ELR (cell line): ENCODE data around the gene TRANK1.

Experiments used
- DNase-seq: peaks from one replicate; pipeline ENCODE4 v3.0.0-alpha.2; 2015; ENCODE audit warnings: low read depth

The TRANK1 gene

DNA sequence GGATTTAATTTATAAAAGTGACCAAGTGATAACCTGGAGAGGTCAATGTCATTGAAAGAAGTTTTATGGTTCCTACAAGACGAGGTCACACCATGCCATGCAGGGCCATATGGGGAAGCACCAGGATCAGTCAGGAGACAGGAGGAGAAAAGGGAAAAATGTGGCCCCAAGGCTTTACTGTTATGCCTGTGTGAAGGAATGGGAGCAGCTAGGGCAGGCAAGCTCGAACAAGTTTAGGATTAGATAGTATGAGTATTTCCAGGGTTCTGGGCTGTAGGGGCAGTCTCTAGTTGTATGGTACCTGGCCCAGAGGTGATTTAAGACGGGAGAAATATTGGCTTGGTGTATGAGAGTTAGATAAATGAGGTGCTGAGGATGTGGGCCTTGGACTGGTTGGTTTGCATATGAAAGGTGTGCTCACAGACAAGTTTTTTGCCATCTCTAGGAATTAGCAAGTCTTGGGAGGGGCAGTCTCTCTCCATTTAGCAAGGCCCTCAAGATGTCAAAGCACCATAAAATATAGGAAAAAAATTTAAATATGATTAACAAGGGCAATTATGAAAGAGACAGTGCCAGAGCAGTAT is 144.2 kb downstream of the TRANK1 start:
- DNase-seq = no peak

GRCh38 chr3:36796881-36797280 is 148.0 kb downstream of the TRANK1 start:
- peak; percentile 34 for DNase-seq

DNA sequence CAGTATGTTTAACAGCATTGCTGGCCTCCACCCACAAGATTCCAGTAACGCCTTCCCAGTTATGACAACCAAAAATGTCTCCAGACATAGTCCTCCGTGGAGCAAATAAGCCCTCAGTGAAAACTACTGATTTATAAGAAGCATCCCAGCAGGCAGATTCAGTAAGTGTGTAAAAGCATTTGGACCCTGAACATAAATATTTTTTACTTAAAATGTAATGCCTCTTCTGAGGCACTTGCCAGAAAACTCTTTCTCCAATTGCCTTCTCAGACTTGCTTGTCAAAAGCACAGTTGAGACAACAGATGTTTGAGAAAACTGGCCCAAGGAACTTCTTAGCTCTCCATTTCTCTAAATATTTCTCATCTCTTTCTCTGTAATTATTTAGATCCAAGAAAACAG is 148.7 kb downstream of the TRANK1 start:
- DNase-seq = no peak

DNA sequence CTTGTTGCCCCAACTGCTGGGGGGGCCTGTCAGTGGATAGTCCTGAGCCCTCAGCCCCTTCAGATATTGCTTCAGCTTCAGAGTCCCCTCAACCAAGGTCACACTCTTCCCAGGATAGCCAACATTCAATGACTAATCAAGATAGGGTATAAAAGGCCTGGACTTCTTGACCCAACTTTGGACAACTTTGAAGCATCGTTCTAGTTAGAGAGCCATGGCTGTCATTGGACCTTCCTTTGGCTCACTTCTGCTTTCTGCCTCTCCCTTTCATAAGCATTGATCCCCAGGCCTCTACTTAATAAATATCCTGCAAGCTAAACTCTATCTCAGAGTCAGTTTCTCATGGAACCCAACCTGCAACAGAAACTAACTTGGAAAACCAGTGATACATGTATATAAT is 149.2 kb downstream of the TRANK1 start:
- DNase-seq = no peak

DNA sequence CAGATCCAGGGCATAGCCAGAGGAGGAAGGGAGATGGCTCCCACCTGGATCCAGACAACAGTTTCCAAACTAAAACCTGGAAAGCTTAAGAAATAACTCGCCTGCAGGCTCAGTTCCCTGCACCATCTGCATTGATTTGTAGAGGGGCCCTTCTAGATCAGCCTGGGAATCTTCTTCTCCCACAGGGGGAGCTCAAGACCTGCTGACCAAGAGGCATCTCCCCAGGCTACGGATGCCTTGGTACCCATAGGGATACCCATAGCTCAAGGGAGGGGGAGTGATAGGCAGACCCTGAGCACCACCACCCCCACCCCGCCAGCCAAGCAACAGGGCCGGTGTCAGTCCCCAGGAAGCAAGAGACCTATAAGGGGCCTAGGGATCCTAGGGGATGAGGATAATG is 152.5 kb downstream of the TRANK1 start:
- DNase-seq = peak; percentile 38

DNA sequence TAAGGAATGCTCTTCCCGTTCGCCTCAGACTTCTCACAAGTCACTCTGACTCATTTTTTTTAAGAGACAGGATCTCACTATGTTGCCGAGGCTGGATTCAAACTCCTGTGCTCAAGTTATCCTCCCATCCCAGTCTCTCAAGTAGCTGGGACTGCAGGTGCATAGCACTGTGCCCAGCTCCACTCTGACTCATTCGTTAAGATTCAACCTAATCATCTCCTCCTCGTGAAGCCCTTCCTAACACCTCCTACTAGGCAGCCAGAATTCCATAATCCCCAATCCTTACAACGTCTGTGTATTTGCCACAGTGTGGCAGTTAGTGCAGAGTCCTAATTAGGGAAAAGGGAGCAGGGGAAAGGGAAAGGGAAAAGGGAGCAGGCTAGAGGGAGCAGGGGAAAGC is 154.1 kb downstream of the TRANK1 start:
- DNase-seq = no peak

DNA sequence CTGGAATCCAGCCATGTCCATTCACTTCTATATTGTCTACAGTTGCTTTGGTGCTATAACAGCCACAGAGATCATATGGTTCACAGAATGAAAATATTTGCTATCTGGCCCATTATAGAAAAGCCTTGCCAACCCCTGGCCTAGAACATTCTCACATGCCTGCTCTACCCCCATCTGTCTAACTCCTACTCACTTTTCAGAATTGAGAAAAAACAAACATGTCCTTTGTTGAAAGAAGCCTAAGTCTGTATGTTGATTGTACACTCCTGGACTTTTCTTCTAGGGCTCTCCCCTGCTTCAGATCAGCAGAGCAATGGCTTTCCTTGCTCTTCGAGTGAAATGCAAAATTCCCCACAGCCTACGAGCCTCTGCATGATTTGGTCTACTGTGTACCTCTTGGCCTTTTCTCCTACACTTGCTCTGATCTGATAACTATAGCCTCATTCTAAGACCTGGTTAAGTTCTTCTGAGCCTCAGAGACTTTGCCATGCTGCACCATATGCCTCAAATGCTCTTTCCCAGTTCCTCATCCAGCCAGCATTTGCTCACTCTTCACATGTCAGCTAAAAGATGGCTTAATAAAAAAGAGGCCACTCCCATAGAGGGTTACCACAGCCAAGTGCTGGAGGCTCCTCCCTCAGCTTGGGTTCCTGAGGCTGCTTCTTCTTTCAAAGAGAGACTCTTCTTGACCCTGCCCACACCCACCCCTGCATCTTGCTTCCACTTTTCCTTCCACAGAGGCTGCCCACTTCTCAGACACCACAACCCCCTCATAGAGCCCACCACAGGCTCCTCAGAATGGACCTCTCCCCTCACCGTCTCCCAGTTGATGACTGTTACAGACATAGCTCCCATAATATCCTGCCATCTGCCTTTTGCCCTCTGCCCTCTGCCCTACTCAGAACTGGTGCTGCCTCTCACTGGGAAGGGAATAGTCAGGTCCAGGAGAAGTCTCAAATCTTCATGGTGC is 157.6 kb downstream of the TRANK1 start:
- DNase-seq = no peak

GRCh38 chr3:36784138-36784635 is 160.7 kb downstream of the TRANK1 start:
- DNase-seq = no peak

DNA sequence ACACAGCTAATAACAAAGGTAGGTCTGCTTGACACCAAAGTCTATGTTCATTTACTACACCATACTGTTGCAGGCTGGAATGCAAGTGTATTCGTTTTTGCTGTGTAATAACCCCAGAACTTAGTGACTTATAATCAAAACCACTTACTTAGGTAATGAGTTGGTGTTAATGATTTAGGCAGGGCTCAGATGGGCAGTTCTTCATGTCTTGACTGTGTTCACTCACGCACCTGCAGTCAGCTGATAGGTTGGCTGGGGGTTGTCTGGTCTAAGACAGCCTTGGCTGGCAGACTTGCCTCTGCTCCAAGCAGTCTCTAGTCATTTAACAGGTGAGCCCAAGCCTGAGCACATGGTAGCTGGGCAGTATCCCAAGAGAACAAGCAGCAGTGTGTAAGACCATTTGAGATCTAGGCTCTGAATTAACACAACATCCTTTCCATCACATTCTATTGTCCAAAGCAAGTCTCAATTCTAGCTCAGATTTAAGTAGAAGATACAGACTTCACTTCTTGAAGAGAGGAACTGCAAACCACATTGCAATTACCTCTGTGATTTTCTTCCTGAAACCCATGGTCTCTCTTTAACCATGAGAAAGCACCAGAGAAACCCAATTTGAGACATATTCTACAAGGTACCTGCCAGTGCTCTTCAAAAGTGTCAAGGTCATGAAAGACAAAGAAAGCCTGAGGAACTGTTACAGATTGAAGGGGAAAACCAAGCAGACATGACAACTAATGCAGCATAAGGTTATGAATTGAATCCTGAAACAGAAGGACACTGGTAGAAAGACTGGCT is 167.2 kb downstream of the TRANK1 start:
- no peak for DNase-seq
